IMR-90 (cell line): ENCODE results near the gene NRXN2. TPM values are rescaled to one million over a fixed set of nuclear protein-coding genes. Genes with fewer than 3 reads are reported as not detected.

ENCODE experiments used
- ATAC-seq: fragments of 200-7000 bp; cut with Tn5 transposase; 2 replicates; pipeline ENCODE4 v1.9.1; 2020; ENCODE audit warnings: low read depth, mild to moderate bottlenecking, moderate library complexity
- BruUV-seq: library from RNA; stranded (reverse); fragments of 400-500 nt; replicated peaks from 2 replicates; lab custom pipeline; 2021; lab: Mats Ljungman, UMichigan
- CTCF ChIA-PET: fragments of 300-600 bp; formaldehyde crosslinking; extraction: SDS; loops from one replicate; lab custom pipeline; 2021; ENCODE audit warnings: antibody characterized with exemption; lab: Yijun Ruan, JAX
- POLR2A ChIA-PET: fragments of 300-600 bp; sonication (Branson Sonifier 250); formaldehyde crosslinking; loops from one replicate; lab custom pipeline; 2022; ENCODE audit warnings: antibody characterized with exemption; ENCODE audit not compliant: unreplicated experiment; lab: Charles Lee
- DNase-seq: peaks from one replicate; pipeline ENCODE4 v3.0.0; 2013
- H2AFZ ChIP-seq: replicated peaks from 2 replicates; pipeline ENCODE3; 2013; ENCODE audit warnings: low read length, mild to moderate bottlenecking; ENCODE audit not compliant: poor library complexity
- H2AK5ac ChIP-seq: 2 replicates; pipeline ENCODE4 v1.6.1; 2013; ENCODE audit warnings: low read depth, low read length, inconsistent platforms
- H2AK9ac ChIP-seq: replicated peaks from 2 replicates; pipeline ENCODE3; 2013; ENCODE audit warnings: mild to moderate bottlenecking, low read depth, low read length, moderate library complexity; ENCODE audit not compliant: poor library complexity
- H2BK120ac ChIP-seq: 2 replicates; pipeline ENCODE4 v1.6.1; 2013; ENCODE audit warnings: low read depth, low read length, inconsistent platforms
- H2BK15ac ChIP-seq: 3 replicates; pipeline ENCODE4 v1.6.1; 2013; ENCODE audit warnings: low read depth, low read length, inconsistent platforms
- H2BK20ac ChIP-seq: 2 replicates; pipeline ENCODE4 v1.6.1; 2013; ENCODE audit warnings: low read depth, mild to moderate bottlenecking, inconsistent platforms, low read length, moderate library complexity
- H2BK5ac ChIP-seq: 2 replicates; pipeline ENCODE4 v1.6.1; 2013; ENCODE audit warnings: mild to moderate bottlenecking, low read depth, low read length, inconsistent platforms; ENCODE audit not compliant: poor library complexity, severe bottlenecking
- H3K14ac ChIP-seq: replicated peaks from 2 replicates; pipeline ENCODE4 v1.6.1; 2013; ENCODE audit warnings: low read depth, low read length, inconsistent platforms
- H3K18ac ChIP-seq: 2 replicates; pipeline ENCODE4 v1.6.1; 2013; ENCODE audit warnings: low read depth, low read length, control low read depth
- H3K23ac ChIP-seq: 2 replicates; pipeline ENCODE4 v1.6.1; 2013; ENCODE audit warnings: low read depth, low read length, inconsistent platforms
- H3K27ac ChIP-seq: 2 replicates; pipeline ENCODE4 v1.5.1; 2013; ENCODE audit warnings: mild to moderate bottlenecking, control low read depth, low read length; ENCODE audit not compliant: insufficient read depth
- H3K27me3 ChIP-seq: 2 replicates; pipeline ENCODE4 v1.6.1; 2013; ENCODE audit warnings: low read length; ENCODE audit not compliant: control insufficient read depth, insufficient read depth
- H3K36me3 ChIP-seq: 2 replicates; pipeline ENCODE4 v1.6.1; 2013; ENCODE audit warnings: low read length, mixed read lengths; ENCODE audit not compliant: control insufficient read depth, insufficient read depth
- H3K4ac ChIP-seq: 2 replicates; pipeline ENCODE4 v1.6.1; 2013; ENCODE audit warnings: low read depth, low read length, inconsistent platforms
- H3K4me1 ChIP-seq: 2 replicates; pipeline ENCODE4 v1.6.1; 2013; ENCODE audit warnings: low read length, mixed read lengths; ENCODE audit not compliant: control insufficient read depth, insufficient read depth
- H3K4me2 ChIP-seq: 2 replicates; pipeline ENCODE4 v1.6.1; 2013; ENCODE audit warnings: low read depth, mild to moderate bottlenecking, control low read depth, low read length, moderate library complexity
- H3K4me3 ChIP-seq: 2 replicates; pipeline ENCODE4 v1.5.1; 2013; ENCODE audit warnings: low read depth, mild to moderate bottlenecking, control low read depth, low read length, moderate library complexity; ENCODE audit not compliant: insufficient read depth
- H3K56ac ChIP-seq: 2 replicates; pipeline ENCODE4 v1.6.1; 2013; ENCODE audit warnings: low read length, inconsistent platforms; ENCODE audit not compliant: insufficient read depth; ENCODE audit errors: extremely low read depth
- H3K79me1 ChIP-seq, 2 experiments: 2 replicates each; pipeline ENCODE4 v1.6.1; 2013; ENCODE audit warnings: low read length in 2 of 2, inconsistent platforms in 1 of 2, low read depth in 1 of 2
- H3K9ac ChIP-seq: 2 replicates; pipeline ENCODE4 v1.6.1; 2013; ENCODE audit warnings: low read depth, low read length, control low read depth
- H3K9me1 ChIP-seq: 2 replicates; pipeline ENCODE4 v1.6.1; 2013; ENCODE audit warnings: low read length, inconsistent platforms; ENCODE audit not compliant: insufficient read depth
- H3K9me3 ChIP-seq: 2 replicates; pipeline ENCODE4 v1.6.1; 2013; ENCODE audit warnings: low read length; ENCODE audit not compliant: control insufficient read depth, insufficient read depth
- H4K20me1 ChIP-seq: 2 replicates; pipeline ENCODE4 v1.6.1; 2013; ENCODE audit warnings: low read length, inconsistent platforms; ENCODE audit not compliant: insufficient read depth
- H4K5ac ChIP-seq: 2 replicates; pipeline ENCODE4 v1.6.1; 2013; ENCODE audit warnings: mild to moderate bottlenecking, low read depth, low read length, control low read depth
- H4K8ac ChIP-seq, 2 experiments: 2 replicates each; pipeline ENCODE4 v1.6.1; 2013; ENCODE audit warnings: low read depth in 2 of 2, low read length in 2 of 2, control low read depth in 1 of 2, inconsistent platforms in 1 of 2
- H4K91ac ChIP-seq: 2 replicates; pipeline ENCODE4 v1.6.1; 2013; ENCODE audit warnings: low read depth, low read length, inconsistent platforms; ENCODE audit not compliant: insufficient read depth
- CEBPB ChIP-seq: IDR thresholded peaks from 2 replicates; pipeline ENCODE4 v1.6.1; 2012; ENCODE audit warnings: low read depth, low read length, improper control_type of control experiment
- CHD1 ChIP-seq: IDR thresholded peaks from 2 replicates; pipeline ENCODE4 v1.6.1; 2012; ENCODE audit warnings: low read depth, low read length, improper control_type of control experiment
- FOS ChIP-seq: fragments of 150-350 bp; IDR thresholded peaks from 2 replicates; pipeline ENCODE4 v1.6.1; 2016; ENCODE audit warnings: low read depth, low read length
- MAFK ChIP-seq: IDR thresholded peaks from 2 replicates; pipeline ENCODE4 v1.6.1; 2012; ENCODE audit warnings: low read depth, low read length, improper control_type of control experiment
- MXI1 ChIP-seq: IDR thresholded peaks from 2 replicates; pipeline ENCODE4 v1.6.1; 2012; ENCODE audit warnings: low read depth, mild to moderate bottlenecking, low read length, moderate library complexity, borderline replicate concordance
- NFE2L2 ChIP-seq: fragments of 150-350 bp; IDR thresholded peaks from 2 replicates; pipeline ENCODE4 v1.6.1; 2016; ENCODE audit warnings: low read depth, mild to moderate bottlenecking, low read length
- RAD21 ChIP-seq: IDR thresholded peaks from 2 replicates; pipeline ENCODE4 v1.6.1; 2012; ENCODE audit warnings: low read length, improper control_type of control experiment
- RFX5 ChIP-seq: IDR thresholded peaks from 2 replicates; pipeline ENCODE4 v1.8.0; 2012; ENCODE audit warnings: low read depth, mild to moderate bottlenecking, low read length, moderate library complexity
- WGBS, 2 experiments: methylation state at CpG; one replicate each; pipeline versions ENCODE4 v1.1.5 to v1.1.7; 2013; ENCODE audit warnings: missing lambda C conversion rate in 2 of 2; ENCODE audit not compliant: insufficient read length in 1 of 2; ENCODE audit errors: extremely low coverage in 2 of 2; 5-methylcytosine and 5-hydroxymethylcytosine counted together
- dilution Hi-C: fragments of 300-500 bp; cut with HindIII; formaldehyde crosslinking; loops from one replicate; pipeline ENCODE4 v1.14.3; 2018; ENCODE audit warnings: low sequenced_read_pairs; ENCODE audit not compliant: unreplicated experiment
- in situ Hi-C: fragments of 300-500 bp; cut with MboI; formaldehyde crosslinking; loops from 3 replicates; pipeline ENCODE4 v1.14.3; 2019; ENCODE audit warnings: low sequenced_read_pairs, inconsistent platforms, mixed read lengths
- intact Hi-C: fragments of 100-400 bp; cut with micrococcal nuclease; formaldehyde crosslinking; loops from 2 replicates; pipeline ENCODE4 v1.10.0; 2022
- polyA plus RNA-seq, 3 experiments: library from polyadenylated mRNA; depleted of rRNA; stranded (reverse); fragments of >200 nt; gene quantifications; 2 replicates each; pipeline ENCODE4 v1.2.3, GENCODE V29; 2012; ENCODE audit warnings: low replicate concordance in 1 of 3
- total RNA-seq: library from RNA; depleted of rRNA; stranded (reverse); fragments of >200 nt; gene quantifications from 2 replicates; pipeline ENCODE4 v1.2.3, GENCODE V29; 2012
- TF ChIP-seq, protein P1 (sequence below): fragments of 150-350 bp; IDR thresholded peaks from 2 replicates; pipeline ENCODE4 v1.6.1; 2016; ENCODE audit warnings: low read depth, mild to moderate bottlenecking, low read length, moderate library complexity, borderline replicate concordance
- TF ChIP-seq, protein P2 (sequence below): fragments of 150-350 bp; IDR thresholded peaks from 2 replicates; pipeline ENCODE4 v1.6.1; 2017; ENCODE audit warnings: mild to moderate bottlenecking, antibody characterized with exemption, low read length, low read depth

NRXN2 gene
- total and polyA plus RNA-seq, 2 of the 4 experiments (the other 2 are of a cell fraction): 0.18 to 0.22 TPM

DNA sequence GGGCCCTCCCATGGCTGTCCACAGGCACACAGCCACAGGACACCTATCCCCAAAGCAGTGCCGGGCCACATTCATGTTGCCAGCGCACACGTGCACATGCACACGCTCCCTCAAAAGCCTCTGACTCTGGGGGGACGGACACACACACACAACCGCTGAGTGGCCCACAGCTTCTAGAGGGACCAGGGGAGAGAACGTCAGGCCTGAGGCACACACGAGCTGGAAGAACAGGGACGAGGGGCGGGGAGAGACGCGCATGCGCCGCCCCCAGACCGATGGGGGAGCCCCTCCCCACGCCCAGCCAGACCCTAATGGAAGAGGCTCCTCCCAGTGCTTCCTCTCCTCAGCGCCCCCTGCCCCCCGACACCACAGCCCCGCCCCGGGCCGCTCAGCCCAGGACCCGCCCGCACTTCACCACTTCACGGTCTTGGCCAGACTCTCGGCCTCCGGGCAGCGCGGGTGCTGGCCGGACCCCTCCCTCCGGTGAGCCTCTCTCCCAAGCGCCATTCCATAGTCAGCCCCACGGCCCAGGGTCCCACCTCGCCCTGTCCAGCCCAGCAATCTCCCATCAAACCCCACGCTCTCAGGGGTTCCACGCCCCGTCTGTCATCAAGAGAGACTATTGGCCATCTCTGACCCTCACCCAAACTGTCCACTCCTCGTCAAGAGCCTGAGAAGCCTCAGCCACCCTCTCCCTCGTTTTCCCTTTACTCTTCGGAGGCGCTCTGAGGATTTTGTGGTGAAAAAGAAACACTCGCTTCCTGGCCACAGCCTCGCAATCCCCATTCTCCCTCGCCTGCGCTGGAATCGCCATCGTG, 11.7 kb downstream of the NRXN2 start (continued):
- TF ChIP-seq, protein P1, sequence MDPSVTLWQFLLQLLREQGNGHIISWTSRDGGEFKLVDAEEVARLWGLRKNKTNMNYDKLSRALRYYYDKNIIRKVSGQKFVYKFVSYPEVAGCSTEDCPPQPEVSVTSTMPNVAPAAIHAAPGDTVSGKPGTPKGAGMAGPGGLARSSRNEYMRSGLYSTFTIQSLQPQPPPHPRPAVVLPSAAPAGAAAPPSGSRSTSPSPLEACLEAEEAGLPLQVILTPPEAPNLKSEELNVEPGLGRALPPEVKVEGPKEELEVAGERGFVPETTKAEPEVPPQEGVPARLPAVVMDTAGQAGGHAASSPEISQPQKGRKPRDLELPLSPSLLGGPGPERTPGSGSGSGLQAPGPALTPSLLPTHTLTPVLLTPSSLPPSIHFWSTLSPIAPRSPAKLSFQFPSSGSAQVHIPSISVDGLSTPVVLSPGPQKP: no peak

DNA sequence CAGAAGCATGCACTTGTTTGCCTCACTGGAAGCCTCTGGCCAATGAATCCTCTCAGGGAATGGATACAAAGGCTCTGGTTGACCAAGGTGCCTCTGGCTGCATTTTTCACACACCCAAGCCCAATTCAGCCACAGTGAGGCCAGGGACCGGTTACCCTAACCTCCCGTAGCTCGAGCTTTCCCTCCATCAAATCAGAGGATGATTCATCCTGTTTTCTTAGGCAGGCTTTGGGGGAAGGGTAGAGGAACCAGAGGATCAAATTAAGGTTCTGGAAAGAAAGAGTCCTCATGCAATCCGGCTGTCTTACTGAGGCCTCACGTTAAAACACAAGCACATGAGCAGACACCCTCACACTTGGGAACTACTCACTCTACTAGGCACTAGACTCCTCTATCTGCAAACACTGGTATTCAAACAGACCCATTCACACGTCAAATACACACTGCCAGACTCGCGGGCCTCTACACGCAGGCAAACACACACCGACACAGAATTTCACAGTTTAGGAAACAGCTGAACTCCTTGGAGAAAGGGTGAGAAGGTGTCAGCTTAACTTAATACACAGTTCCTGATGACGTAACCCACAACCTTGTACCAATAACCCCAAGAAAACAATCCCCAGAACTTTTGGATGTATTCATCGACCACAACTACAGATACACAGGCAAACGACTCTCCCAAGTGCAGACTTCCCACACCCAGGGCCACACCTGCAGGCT, 12.4 kb downstream of the NRXN2 start:
- H3K79me1 ChIP-seq: no peaks in the 10 kb centered on the region
- H3K56ac ChIP-seq: no peak overlapping the region; the same call in 1 of the 2 replicates
- H2AK5ac ChIP-seq: no peak overlapping the region
- peak overlapping the region; percentile 13 for H2AFZ ChIP-seq
- no peak overlapping the region for H2BK120ac ChIP-seq
- dilution Hi-C loops: no loop called here
- no peaks in the 10 kb centered on the region for H3K9me3 ChIP-seq
- no peak overlapping the region for H4K5ac ChIP-seq
- H3K27me3 ChIP-seq: peaks cover 58% of the 10 kb centered on the region
- peak; percentile 14 for DNase-seq
- no peak overlapping the region for H2BK5ac ChIP-seq
- no peak overlapping the region for H2AK9ac ChIP-seq
- no CpG with 5 or more reads among the region's 13 CpGs for WGBS, 2 experiments
- H3K4me3 ChIP-seq: no peak overlapping the region
- POLR2A ChIA-PET: no interaction called here
- H4K91ac ChIP-seq: no peak overlapping the region
- H3K4ac ChIP-seq: no peak overlapping the region
- CTCF ChIA-PET: no interaction called here
- no TSS peak for BruUV-seq
- H2BK20ac ChIP-seq: no peak overlapping the region
- H4K20me1 ChIP-seq: 0 out of 2 replicates have a peak, but pooled peaks cover 3% of the 10 kb centered on the region
- 0 out of 2 replicates have a peak, but pooled peaks cover 7% of the 10 kb centered on the region for H3K9me1 ChIP-seq
- H4K8ac ChIP-seq: no peak overlapping the region
- H3K36me3 ChIP-seq: no peaks in the 10 kb centered on the region
- no peak overlapping the region for H3K18ac ChIP-seq
- intact Hi-C loops: loop anchor here (5.0 kb wide), 1 partner anchor 227 kb away; the partner anchor contains the start of gene GPHA2
- H3K4me1 ChIP-seq: no peaks in the 10 kb centered on the region; the same call in 1 of the 2 replicates
- 0 out of 2 replicates have a peak overlapping the region, but pooled peaks have one; percentile 52 for H3K23ac ChIP-seq
- H3K27ac ChIP-seq: no peak overlapping the region
- H3K9ac ChIP-seq: no peak overlapping the region
- no peak overlapping the region for H2BK15ac ChIP-seq
- ATAC-seq: peak; percentile 50; the same call in 1 of the 2 replicates
- H3K14ac ChIP-seq: no peak overlapping the region
- no peak overlapping the region for H3K4me2 ChIP-seq
- in situ Hi-C loops: no loop called here
- no peak for TF ChIP-seq RFX5
- TF ChIP-seq CHD1: no peak
- no peak for TF ChIP-seq MXI1
- no peak for TF ChIP-seq FOS
- no peak for TF ChIP-seq NFE2L2
- TF ChIP-seq CEBPB: no peak
- no peak for TF ChIP-seq MAFK
- TF ChIP-seq RAD21: no peak
- TF ChIP-seq, protein P2, sequence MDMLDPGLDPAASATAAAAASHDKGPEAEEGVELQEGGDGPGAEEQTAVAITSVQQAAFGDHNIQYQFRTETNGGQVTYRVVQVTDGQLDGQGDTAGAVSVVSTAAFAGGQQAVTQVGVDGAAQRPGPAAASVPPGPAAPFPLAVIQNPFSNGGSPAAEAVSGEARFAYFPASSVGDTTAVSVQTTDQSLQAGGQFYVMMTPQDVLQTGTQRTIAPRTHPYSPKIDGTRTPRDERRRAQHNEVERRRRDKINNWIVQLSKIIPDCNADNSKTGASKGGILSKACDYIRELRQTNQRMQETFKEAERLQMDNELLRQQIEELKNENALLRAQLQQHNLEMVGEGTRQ: no peak
